Urothelium cell line (cell line): Measurements from ENCODE around the gene GNL3.
A peak's percentile ranks its signal among the peaks of the same experiment; 100 is the strongest.

Source experiments
- DNase-seq: peaks from one replicate; pipeline ENCODE4 v3.0.0; 2011; ENCODE audit warnings: low spot score, mixed read lengths
- FAIRE-seq: peaks from 2 replicates; lab custom pipeline; 2011; peaks lifted over from hg19 to GRCh38; lab: Jason Lieb, UNC

Gene GNL3

DNA sequence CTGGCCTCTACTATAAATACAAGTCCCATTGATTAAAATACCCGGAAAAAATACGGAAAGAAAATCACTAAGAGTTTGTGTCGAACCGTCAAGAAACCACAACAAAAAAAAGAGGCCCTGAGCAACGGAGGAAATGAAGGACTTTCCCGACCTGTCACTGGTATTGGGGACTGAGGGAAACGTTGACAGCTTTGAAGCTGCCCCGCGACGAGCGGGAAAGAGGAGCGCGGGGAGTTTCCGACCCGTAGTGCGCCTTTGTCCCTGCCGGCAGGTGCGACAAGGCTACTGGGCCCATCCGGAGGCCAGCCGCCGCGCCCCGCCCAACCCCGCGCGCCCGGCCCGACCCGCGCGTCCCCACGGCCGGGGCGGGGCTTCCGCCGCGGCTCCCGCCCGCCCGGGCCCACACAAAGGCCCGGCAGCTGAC is 535 bp upstream of the GNL3 start:
- no peak for FAIRE-seq
- DNase-seq, result peak; percentile 94

DNA sequence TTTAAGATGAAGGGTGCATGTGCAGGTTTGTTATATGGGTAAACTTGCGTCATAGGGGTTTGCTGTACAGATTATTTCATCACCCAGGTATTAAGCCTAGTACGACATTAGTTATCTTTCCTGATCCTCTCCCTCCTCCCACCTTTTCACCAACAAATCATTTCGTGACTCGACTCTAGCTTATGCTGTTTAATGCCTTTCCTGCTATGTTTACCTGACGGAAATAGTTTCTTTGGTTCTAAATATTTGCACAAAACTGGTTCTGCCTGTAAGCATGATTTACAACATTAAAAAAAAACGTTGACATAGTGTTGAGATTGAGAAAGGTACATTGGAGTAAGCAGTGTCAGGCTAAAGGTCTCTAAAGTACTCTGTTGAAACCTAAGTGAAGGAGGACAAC is 2.4 kb downstream of the GNL3 start:
- DNase-seq (no peak), FAIRE-seq (no peak)

DNA sequence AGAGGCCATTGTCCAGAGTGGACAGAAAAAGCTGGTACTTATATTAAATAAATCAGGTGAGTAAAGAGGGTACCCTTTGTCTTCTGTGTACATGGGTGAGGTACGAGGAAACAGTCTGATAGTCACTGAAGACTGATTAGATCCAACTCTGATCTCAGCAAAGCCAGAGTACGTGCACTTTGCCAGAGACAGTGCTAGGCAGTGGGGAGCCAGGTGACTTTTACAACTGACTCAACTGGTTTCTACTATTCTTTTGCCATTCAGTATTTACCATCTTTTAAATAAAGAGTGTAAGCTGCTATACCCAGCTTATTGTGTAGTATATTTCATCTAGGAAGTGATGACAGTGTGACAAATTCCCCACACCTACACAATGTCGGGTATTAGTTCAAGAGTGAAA is 3.3 kb downstream of the GNL3 start:
- DNase-seq (no peak), FAIRE-seq (no peak)

DNA sequence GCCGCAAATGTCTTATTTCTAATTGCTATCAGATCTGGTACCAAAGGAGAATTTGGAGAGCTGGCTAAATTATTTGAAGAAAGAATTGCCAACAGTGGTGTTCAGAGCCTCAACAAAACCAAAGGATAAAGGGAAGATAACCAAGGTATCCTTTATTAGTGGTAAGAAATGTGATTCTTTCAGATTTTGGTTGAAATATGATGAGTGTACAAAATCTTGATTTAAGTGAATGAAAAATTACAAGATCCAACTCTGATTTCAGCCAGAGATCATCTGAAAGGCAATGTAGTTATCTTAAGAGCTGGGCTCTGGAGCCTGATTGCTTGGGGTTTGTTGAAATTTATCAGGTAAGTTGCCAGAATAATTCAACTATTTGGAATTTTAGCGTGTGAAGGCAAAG is 4.7 kb downstream of the GNL3 start:
- FAIRE-seq (no peak), DNase-seq (no peak)

DNA sequence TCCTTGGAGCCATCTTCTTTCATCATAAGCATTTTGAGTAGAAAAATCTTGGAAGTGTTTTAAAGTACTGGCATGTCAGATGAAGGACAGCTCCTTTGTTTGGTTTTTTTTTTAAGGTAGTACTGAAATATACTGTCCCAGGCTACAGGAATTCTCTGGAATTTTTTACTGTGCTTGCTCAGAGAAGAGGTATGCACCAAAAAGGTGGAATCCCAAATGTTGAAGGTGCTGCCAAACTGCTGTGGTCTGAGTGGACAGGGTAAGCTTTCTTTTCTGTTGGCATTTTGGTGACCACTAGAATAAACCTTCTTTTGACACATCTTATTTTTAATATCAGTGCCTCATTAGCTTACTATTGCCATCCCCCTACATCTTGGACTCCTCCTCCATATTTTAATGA is 7.2 kb downstream of the GNL3 start:
- no peak for DNase-seq
- FAIRE-seq, result no peak

DNA sequence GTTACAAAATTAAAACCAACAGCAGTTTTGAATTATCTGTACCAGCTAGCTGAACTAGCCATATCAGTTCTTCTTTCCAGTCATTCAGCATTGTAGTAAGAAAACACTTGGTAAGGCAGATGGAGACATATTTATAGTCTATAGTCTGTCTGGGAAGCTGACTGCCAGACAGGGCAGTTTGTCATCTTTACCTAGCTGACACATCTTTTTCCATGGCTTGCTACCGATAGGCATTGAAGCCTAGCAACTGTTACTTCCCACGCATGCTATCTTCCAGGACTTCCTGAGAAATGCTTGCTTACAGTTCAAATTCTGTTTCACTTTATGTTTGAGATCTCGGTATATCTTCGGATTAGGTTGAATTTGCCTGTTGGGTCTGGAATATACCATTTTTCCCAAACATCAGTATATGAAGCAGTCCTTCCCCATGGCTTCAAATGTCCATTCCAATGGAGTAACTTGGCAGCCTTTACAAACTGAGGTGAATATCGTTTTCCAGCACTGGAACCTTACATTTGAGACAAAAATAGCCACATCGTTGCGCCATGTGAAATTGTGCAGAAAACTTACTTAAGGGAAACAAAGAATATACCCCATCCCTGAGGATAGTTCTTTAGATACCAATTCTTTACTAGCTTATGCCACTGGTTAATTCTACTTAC is 8.8 kb downstream of the GNL3 start:
- DNase-seq, result no peak

DNA sequence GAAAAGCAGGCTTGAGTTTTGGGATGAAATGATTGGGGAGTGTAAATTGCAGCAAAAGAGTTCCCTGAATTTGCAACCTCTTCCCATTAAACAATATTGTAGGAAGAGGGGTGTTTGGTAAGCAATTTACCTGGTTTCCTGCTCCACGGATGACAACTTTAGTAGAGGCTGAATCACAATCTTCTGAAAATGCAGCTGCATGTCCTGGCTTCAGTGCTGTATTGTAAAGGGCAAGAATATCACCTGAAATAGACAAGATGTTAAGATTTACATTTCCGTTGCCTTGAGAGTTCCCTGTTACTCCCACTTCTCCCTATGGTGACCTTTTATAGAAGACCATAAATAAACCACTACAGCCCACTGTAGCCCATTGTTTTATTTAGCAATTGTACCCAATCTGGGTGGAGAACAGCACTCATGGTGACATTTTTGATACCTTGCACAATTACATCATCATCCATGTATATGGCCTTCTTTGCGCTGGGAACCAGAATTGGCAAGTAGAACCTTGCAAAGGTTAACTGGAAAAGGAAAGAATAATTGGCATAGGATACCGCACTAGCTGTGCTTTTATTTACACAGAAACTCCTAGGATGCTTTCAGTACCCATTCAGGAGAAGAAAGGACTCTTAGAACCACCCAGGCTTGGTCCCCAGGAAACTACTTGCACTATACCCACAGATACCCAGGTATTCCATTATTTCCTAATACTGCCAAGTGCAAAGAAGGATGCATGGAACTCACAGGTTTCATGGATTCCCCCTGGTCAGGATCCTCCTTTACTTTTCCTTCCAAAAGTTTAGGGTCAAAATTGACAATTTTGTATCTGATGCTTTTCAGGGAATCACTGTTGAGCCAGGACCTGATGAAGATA is 10.2 kb downstream of the GNL3 start:
- DNase-seq (no peak), FAIRE-seq (no peak)

More for the DNA sequence above, 8.8 kb downstream of the GNL3 start:
- FAIRE-seq, result no peak

DNA sequence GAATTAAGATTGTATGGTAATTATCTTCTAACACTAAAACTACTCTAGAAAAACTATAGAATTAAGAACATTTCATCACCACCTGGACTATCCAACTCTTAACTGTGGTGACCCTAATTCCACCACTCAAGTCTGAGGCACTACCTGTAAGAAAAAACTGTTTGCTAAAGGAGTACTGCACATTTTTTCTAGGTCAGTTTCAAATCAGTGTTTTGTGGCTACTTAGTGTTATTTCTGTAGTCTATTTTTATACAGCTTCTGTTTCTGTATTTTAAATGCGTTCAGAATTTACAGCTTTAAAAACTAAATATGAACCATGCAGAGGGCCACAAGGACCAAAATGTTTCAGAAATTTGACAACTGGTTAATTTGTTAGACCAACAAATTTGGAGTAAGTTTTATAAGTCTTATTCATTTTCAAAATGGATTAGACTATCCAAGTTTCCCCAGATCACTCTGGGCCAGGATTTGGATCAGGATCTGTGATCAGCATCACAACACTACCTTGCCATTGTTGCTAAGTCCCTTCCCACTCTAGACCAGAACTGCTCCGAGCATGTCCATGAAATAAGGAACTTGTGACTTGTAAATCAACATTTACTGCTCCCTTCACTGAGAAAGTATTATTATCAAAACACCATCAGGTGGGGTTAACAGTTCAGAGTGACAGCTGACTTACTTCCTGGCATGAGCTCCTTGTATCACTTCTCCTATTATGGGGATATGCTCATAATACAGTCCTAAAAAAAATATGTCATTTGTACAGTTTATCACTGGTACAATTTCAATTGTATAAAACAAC is 11.2 kb downstream of the GNL3 start:
- FAIRE-seq, result no peak

DNA sequence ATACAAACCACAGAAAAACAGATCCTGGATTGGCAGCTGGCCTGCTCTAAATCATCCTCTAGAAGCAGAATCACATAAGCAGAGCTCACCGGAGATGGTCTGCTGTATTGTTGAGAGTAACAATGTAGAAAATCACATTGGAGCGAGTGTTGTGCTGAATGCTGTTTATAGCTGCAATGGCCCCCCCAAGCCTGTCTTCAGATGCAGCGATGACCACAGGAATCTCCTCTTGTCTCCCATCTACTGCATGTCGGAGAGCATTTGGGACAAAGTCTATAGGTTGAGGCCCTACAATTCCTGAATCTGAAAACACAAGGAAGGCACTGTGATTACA is 11.8 kb downstream of the GNL3 start:
- FAIRE-seq (no peak), DNase-seq (no peak)

More for the DNA sequence above, 11.2 kb downstream of the GNL3 start:
- DNase-seq, result no peak

DNA sequence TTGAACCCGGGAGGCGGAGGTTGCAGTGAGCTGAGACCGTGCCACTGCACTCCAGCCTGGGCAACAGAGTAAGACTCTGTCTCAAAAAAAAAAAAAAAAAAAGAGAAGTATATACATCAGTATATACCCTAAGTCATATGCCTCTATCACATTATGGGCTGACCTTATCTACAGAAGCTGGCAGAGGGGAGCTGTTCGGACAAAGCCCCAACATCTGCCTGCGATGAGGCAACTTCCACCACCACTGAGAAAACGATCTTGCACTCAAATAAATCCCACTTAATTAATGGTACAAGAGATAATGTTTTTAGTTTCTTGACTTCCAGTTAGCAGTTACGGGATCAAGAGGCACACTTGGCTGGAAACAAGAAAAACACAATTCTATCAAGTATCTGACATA is 17.5 kb downstream of the GNL3 start:
- FAIRE-seq (no peak), DNase-seq (no peak)

DNA sequence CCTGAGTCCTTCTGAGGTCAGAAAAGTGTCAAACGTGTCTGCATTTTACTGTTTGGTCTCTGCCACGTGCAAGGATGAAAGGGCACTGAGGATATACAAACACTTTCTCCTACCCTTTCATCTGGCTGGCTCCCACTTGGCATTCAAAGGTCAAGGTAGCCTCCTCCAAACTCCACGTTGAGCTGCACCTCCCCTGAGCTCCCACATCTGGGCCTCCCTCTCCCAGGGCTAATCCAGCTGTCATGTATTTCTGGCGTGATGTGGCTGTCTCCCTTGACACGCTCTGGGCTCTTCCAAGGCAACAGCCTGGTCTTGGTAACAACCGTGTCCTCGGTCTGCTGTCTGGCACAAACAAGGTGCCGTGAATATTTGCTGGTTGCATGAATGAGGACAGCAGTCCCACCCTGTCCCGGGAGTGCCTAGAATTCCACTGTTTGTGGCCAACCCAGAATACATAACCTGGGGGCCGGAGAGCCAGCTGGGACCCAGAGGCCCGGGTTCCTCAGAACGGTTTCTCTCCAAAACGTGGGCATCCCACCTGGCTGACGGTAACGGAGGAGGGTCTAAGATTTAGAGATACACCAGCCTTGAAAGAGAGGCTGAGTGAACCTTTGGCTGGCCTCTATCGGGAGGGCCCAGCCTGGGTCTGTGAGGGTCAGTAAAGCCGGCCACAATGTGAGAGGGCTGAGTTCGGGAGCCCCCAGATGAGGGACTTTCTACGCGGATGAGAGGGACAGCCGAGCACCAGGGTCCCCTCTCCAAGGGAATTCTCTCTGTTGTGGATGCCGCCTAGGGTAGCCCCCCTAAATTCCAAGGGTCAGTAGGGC is 19.0 kb downstream of the GNL3 start:
- no peak for FAIRE-seq
- peak; percentile 23 for DNase-seq

DNA sequence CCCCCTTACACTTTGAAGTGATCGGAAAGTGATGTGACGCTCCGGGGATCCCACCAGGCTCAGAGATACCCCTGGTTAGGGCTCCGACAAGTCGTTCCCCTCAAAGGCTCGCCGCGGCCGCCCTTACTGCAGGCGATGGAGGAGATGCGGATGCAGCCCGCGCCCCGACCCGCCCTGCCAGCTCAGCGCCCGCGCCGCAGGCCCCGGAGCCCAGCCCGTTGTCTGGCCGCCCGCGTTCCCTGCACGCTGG is 19.5 kb downstream of the GNL3 start:
- no peak for DNase-seq
- no peak for FAIRE-seq

DNA sequence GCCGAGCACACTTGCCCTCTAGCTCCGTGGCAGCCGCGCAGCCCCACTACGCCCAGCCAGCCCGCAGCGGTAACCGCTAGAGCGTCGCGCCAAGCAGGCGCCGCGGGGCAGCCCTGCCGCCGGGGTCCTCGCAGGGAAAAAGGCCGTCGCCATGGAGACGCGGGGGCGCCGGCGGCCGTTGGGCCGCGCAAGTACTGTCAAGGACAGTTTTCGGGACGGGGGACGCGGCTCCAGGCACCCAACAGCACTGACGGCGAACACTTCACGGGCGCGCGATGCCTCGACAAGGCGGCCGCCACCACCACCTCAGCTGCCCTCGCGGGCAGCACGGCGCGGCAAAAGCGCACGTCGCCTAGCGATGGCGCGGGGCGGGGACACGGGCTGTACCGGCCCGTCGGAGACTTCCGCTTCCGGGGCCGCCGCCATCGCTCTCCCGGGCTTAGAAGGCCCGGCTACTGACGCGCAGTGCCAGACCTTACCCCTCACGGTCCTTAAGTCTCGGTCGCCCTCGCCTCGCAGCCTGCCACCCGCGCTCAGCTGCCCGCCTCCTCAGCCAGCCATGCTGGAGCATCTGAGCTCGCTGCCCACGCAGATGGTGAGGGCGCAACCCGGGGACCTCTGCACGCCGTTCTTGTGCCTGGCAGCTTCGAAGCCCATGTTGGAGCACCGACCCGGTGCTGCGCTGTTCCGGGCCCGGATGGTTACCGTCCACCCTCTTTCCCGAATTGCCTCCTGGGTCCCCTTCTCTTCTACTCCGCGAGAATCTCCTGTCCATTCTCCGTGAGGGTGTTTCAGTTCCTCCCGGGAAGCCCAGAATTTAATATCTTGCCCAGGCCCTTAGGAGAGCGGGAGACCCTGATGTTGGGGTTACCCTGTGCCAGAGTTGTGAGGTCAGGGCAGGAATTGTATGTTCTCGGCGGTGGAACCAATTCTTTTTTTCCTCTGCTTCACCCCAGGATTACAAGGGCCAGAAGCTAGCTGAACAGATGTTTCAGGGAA is 20.2 kb downstream of the GNL3 start, which contains the start of the genes GLT8D1 and SPCS1:
Gene GLT8D1, minus strand, starts transcription at position 104 of the 999 bp plus-strand sequence. CDS start 5,331 bp downstream, outside the sequence.
Gene SPCS1, plus strand, starts transcription at position 419 of the 999 bp plus-strand sequence. Its CDS starts 141 bp downstream, at position 560.
- DNase-seq, result peak; percentile 95
- peak; percentile 32 for FAIRE-seq

DNA sequence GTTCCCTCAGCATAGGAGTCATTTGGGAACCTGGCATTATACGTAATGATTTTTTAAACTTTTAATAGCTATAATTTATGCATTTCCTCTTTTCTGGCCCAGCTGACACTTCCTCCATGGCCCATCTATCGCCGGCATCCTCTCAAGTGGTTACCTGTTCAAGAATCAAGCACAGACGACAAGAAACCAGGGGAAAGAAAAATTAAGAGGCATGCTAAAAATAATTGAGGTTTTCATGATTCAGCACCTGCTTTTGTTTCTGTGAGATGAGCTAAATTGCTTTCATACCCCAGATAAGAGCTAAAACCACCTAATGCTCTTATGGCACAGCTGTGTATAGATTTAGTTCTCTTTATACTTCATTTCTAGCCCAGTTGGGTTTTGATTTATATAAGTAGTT is 21.8 kb downstream of the GNL3 start:
- FAIRE-seq (no peak), DNase-seq (no peak)

DNA sequence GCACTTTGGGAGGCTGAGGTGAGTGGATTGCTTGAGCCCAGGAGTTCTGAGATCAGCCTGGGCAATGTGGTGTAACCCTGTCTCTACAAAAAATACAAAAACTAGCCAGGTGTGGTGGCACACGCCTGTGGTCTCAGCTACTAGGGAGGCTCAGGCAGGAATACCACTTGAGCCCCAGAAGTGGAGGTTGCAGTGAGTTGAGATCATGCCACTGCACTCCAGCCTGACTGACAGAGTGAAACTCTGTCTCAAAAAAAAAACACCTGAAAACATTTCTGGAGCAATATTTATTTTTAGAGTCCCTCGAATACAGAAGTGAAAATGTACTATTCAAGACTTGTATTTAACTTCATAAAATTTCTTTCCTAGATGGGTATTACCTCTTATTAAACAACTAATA is 24.7 kb downstream of the GNL3 start:
- no peak for DNase-seq
- FAIRE-seq, result no peak

DNA sequence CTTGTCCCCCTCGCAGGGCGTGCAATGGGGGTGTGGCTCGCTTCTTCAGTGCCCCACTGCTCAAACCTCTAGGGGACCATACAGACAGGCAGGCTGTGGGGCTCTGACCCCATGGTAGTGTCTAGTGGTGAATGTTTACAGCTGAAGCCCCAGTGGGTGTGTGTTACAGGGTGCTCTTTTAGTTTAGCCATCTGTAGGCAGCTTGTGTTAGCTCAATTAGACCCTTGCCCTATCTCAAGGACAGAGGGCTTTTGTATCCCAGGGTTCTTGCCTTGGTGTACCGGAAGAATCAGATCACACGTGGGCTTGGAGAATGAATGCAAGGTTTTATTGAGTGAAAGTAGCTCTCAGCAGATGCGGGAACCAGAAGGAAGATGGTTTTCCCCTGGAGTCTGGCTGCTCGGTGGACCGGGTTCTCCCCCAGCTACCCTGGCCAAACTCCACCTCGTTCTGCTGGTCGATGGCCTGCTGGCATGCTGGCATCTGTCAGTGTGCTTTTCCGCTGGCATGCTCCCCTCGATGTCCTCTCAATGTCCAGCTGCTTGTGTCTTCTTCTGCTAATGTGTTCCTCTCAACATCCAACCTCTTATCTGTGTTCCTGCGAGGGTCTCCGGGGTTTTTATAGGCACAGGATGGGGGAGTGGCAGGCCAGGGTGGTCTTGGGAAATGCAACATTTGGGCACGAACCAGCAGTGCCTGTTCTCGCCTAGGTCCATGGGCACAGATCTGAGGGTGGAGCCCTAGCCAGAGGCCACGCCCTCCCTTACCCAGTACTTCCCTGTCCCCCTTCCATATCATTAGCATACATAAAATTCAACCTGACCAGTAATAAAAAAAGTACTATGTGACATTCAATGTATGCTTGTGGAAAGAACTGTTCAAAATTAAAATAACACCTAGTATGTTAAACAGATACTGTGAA is 26.7 kb downstream of the GNL3 start:
- DNase-seq (no peak), FAIRE-seq (no peak)

DNA sequence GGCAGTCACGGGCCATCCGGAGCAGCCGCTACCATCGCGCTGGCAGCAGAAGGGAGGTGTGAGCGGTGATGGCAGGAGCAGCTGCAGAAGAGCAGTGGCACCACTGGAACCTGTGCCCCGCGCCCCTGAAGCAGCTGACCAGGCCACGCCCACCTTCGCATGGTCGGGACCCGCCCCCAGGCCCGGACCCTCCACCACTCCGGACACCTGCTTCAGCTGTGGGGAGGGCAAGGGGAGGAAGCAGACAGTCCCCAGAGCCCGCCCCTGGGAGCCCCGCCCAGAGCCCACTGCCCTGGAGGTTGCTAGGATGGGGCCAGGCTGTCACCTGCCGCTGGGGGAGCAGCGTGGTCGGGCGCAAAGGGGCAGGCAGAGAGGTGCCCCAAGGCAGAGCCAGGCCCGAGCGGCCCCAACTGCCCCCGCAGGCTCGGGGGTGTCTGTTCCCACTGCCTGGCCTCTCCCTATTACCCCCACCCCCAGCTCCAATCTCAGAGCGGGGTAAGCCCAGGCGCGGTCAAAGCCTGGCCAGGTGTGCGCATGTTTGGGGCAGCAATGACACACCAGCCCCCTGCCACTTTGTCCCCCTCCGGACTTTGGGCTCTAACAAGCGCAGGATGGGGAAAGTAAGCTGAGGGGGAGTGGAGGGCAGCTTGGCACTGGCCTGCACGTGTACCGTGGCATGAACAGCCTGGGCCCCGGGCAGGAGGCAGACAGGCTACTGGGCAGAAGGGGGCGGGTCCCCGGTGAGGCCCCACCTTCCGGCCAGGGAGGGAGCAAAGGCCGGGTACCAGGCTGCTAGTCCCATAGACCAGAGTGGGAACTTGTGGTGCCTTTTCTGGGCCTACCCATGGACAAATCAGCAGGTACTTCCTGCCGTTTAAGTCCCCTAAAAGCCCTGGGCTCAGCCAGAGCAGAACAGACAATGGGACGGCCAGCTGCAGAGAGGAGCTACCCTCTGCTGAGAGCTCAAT is 28.8 kb downstream of the GNL3 start:
- FAIRE-seq (no peak), DNase-seq (no peak)
